ENCODE results near the gene CMSS1. TPM values are rescaled to one million over a fixed set of nuclear protein-coding genes. Genes with fewer than 3 reads are reported as not detected.

CMSS1 gene
- polyA plus RNA-seq, 2 of the 4 experiments (the other 2 are of a cell fraction), result 61.1 to 62.9 TPM

DNA sequence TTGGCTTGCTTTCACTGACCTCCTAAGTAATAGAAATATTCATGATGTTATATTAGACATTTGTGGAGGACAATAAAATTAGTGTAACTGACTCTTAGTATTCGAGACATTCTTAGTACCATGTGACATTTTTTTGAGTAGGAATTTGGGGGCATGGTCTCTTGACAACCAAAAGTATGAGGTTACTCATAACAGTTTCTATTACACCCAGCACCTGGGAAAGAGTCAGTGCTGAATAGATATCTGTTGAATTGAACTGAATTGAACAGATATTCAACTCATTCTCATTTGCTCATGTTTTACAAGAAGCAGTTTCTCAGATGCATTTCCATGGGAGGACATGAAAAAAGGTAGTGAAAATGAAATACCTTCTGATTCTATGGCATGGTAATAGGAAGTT lies 84.4 kb downstream of the CMSS1 start:
- ATAC-seq (no peak), DNase-seq (ENCODE audit: low read depth in 1 of 2, low spot score in 1 of 2) (no peak), FAIRE-seq (no peak)
- Histone ChIP-seq H3K4me1 (peaks cover 21% of the 10 kb centered on the region), H3K9me3 (no peaks in the 10 kb centered on the region), H3K4me3 (no peak overlapping the region; the same call in 2 of the 3 replicates), H3K4me2 (peak overlapping the region; percentile 75), H3K27ac (peak overlapping the region; percentile 43 to 50; a peak in 3 of 6 replicates)
- ChIA-PET POLR2A (interaction anchor here (0.6 to 1.1 kb wide), 2 partner anchors 8 to 440 kb away, joined by 3 to 4 read pairs; no protein-coding TSS in a partner anchor), CTCF (no interaction called here)
- no peak for TF ChIP-seq ESRRA (IDR thresholded peaks at IDR 0.05; ENCODE audit: borderline replicate concordance, low read length)
- TF ChIP-seq, protein P1, sequence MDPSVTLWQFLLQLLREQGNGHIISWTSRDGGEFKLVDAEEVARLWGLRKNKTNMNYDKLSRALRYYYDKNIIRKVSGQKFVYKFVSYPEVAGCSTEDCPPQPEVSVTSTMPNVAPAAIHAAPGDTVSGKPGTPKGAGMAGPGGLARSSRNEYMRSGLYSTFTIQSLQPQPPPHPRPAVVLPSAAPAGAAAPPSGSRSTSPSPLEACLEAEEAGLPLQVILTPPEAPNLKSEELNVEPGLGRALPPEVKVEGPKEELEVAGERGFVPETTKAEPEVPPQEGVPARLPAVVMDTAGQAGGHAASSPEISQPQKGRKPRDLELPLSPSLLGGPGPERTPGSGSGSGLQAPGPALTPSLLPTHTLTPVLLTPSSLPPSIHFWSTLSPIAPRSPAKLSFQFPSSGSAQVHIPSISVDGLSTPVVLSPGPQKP (IDR thresholded peaks at IDR 0.05; ENCODE audit: low read depth, low read length), result no peak
- no peak for TF ChIP-seq NR3C1 (IDR thresholded peaks at IDR 0.05)
- TF ChIP-seq, protein P2, sequence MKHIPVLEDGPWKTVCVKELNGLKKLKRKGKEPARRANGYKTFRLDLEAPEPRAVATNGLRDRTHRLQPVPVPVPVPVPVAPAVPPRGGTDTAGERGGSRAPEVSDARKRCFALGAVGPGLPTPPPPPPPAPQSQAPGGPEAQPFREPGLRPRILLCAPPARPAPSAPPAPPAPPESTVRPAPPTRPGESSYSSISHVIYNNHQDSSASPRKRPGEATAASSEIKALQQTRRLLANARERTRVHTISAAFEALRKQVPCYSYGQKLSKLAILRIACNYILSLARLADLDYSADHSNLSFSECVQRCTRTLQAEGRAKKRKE (CRISPR knock-in tag; IDR thresholded peaks at IDR 0.05; ENCODE audit: low read depth), result no peak
- TF ChIP-seq, protein P3, sequence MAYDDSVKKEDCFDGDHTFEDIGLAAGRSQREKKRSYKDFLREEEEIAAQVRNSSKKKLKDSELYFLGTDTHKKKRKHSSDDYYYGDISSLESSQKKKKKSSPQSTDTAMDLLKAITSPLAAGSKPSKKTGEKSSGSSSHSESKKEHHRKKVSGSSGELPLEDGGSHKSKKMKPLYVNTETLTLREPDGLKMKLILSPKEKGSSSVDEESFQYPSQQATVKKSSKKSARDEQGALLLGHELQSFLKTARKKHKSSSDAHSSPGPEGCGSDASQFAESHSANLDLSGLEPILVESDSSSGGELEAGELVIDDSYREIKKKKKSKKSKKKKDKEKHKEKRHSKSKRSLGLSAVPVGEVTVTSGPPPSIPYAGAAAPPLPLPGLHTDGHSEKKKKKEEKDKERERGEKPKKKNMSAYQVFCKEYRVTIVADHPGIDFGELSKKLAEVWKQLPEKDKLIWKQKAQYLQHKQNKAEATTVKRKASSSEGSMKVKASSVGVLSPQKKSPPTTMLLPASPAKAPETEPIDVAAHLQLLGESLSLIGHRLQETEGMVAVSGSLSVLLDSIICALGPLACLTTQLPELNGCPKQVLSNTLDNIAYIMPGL (CRISPR knock-in tag; IDR thresholded peaks at IDR 0.05; ENCODE audit: borderline replicate concordance), result no peak
- no peak for TF ChIP-seq JUN (IDR thresholded peaks at IDR 0.05)
- TF ChIP-seq FOSL2 (IDR thresholded peaks at IDR 0.05), result no peak
- no peak for TF ChIP-seq FOSL2 (CRISPR knock-in tag; IDR thresholded peaks at IDR 0.05)
- TF ChIP-seq MAZ (IDR thresholded peaks at IDR 0.05; ENCODE audit: borderline replicate concordance, low read depth, low read length), result no peak
- TF ChIP-seq SREBF2 (IDR thresholded peaks at IDR 0.05), result no peak
- TF ChIP-seq, protein P4, sequence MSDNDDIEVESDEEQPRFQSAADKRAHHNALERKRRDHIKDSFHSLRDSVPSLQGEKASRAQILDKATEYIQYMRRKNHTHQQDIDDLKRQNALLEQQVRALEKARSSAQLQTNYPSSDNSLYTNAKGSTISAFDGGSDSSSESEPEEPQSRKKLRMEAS (IDR thresholded peaks at IDR 0.05), result no peak
- TF ChIP-seq ZFP36 (IDR thresholded peaks at IDR 0.05; ENCODE audit: borderline replicate concordance, partially characterized antibody), result no peak
- no peak for TF ChIP-seq HEYL (CRISPR knock-in tag; IDR thresholded peaks at IDR 0.05)
- TF ChIP-seq GATA3 (IDR thresholded peaks at IDR 0.05; ENCODE audit: borderline replicate concordance), result no peak
- TF ChIP-seq CBX2 (IDR thresholded peaks at IDR 0.05; ENCODE audit: borderline replicate concordance, low read depth), result no peak
- no peak for TF ChIP-seq EP300 (IDR thresholded peaks at IDR 0.05)
- TF ChIP-seq CHD4 (IDR thresholded peaks at IDR 0.05; ENCODE audit: borderline replicate concordance), result no peak
- TF ChIP-seq POLR2A (IDR thresholded peaks at IDR 0.05; ENCODE audit: low read length), result no peak
- TF ChIP-seq RAD21 (conservative IDR thresholded peaks at IDR 0.05 in 1 of 2, IDR thresholded peaks at IDR 0.05 in 1 of 2), result no peak
- WGBS (ENCODE audit: missing lambda C conversion rate), result 59% methylated on average over 1 of the region's 1 CpG

DNA sequence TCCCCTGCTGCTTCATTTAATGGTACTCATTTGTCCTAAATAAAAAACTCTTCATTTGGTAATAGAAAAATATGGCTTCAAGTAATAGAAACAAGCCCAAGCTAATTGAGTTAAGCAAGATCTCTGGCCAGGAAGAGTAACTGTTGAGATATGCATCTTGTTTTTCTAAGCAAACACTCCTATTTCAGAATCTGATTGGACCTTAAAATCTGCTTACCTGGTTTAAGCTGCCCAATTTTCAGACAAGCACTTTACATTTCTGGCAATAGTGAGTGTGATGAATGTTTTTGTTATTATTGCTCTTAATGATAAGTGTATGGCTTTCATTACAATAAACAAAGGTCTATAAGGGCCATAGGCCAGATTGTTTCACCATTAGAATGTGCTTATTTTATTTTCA lies 86.2 kb downstream of the CMSS1 start:
- FAIRE-seq (no peak), ATAC-seq (no peak), DNase-seq (ENCODE audit: low read depth in 1 of 2, low spot score in 1 of 2) (no peak)
- Histone ChIP-seq H3K4me1 (peaks cover 31% of the 10 kb centered on the region), H3K9me3 (no peaks in the 10 kb centered on the region), H3K4me2 (no peak overlapping the region), H3K27ac (no peak overlapping the region), H3K4me3 (no peak overlapping the region)
- POLR2A ChIA-PET, result no interaction called here
- TF ChIP-seq JUNB (IDR thresholded peaks at IDR 0.05) (no peak), BHLHE40 (IDR thresholded peaks at IDR 0.05; ENCODE audit: low read depth, low read length) (no peak), TP53 (CRISPR knock-in tag; IDR thresholded peaks at IDR 0.05) (no peak), GATA3 (IDR thresholded peaks at IDR 0.05; ENCODE audit: borderline replicate concordance) (no peak), HOXB13 (CRISPR knock-in tag; IDR thresholded peaks at IDR 0.05; ENCODE audit: low read depth) (no peak), NPAS2 (CRISPR knock-in tag; IDR thresholded peaks at IDR 0.05; ENCODE audit: borderline replicate concordance) (no peak)
- TF ChIP-seq, protein P5, sequence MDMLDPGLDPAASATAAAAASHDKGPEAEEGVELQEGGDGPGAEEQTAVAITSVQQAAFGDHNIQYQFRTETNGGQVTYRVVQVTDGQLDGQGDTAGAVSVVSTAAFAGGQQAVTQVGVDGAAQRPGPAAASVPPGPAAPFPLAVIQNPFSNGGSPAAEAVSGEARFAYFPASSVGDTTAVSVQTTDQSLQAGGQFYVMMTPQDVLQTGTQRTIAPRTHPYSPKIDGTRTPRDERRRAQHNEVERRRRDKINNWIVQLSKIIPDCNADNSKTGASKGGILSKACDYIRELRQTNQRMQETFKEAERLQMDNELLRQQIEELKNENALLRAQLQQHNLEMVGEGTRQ (IDR thresholded peaks at IDR 0.05), result no peak
- TF ChIP-seq, protein P3 (CRISPR knock-in tag; IDR thresholded peaks at IDR 0.05; ENCODE audit: borderline replicate concordance), result no peak
- CTCF ChIA-PET, result interaction anchor here (0.8 to 1.1 kb wide), 3 partner anchors 61 to 351 kb away, joined by 3 to 4 read pairs (median 3); no protein-coding TSS in a partner anchor

Measured in A549 (cell line).